BLaER1 treated with 17β-estradiol and CSF1 and Interleukin-3, amounts not matched to agents 10 nM and 100 nM (cell line): ENCODE data around the gene TPRX1.
"Not testable (repeated sequence)": the region's sequence is repeated elsewhere in the genome, so short reads cannot be mapped to it uniquely, and the experiment has no call there.

ENCODE experiments used
- H3K27ac ChIP-seq, 11 experiments: shearing (Covaris generic); formaldehyde crosslinking; 2 replicates each; pipeline ENCODE4 v1.8.1; 2022
- H3K27me3 ChIP-seq, 11 experiments: shearing (Covaris generic); formaldehyde crosslinking; 2 replicates each; pipeline ENCODE4 v1.8.1; 2022
- H3K36me3 ChIP-seq, 11 experiments: shearing (Covaris generic); formaldehyde crosslinking; 2 replicates each; pipeline ENCODE4 v1.8.1; 2022
- H3K4me1 ChIP-seq, 10 experiments: shearing (Covaris generic); formaldehyde crosslinking; 2 replicates each; pipeline ENCODE4 v1.8.1; 2022
- H3K4me2 ChIP-seq, 11 experiments: shearing (Covaris generic); formaldehyde crosslinking; 2 replicates each; pipeline ENCODE4 v1.8.1; 2022
- H3K4me3 ChIP-seq, 10 experiments: shearing (Covaris generic); formaldehyde crosslinking; 2 replicates each; pipeline ENCODE4 v1.8.1; 2022
- H3K9ac ChIP-seq, 11 experiments: shearing (Covaris generic); formaldehyde crosslinking; 2 replicates each; pipeline ENCODE4 v1.8.1; 2022
- H3K9me3 ChIP-seq, 11 experiments: shearing (Covaris generic); formaldehyde crosslinking; replicated peaks in 1 of 11; 2 replicates each; pipeline ENCODE4 v1.8.1; 2022
- H4K20me1 ChIP-seq, 11 experiments: shearing (Covaris generic); formaldehyde crosslinking; 2 replicates each; pipeline ENCODE4 v1.8.1; 2022
- Cebpa-rat ChIP-seq, 11 experiments: shearing (Covaris generic); IDR thresholded peaks; 2 replicates each; pipeline ENCODE4 v1.8.1; 2022

TPRX1 gene

GRCh38 chr19:47824396-47824795, 20.0 kb upstream of the TPRX1 start:
- H3K9me3 ChIP-seq = 0 out of 22 replicates have a peak, but pooled peaks cover 0 to 5% (median 0%) of the 10 kb centered on the region in 11 experiments
- H3K36me3 ChIP-seq = no peaks in the 10 kb centered on the region
- H3K27ac ChIP-seq = no peak overlapping the region
- H3K27me3 ChIP-seq = peaks cover 7 to 23% (median 16%) of the 10 kb centered on the region in 11 experiments
- TF ChIP-seq Cebpa-rat (IDR thresholded peaks at IDR 0.05) = no peak
- no peak overlapping the region for H3K4me3 ChIP-seq
- peaks cover 0 to 11% (median 2%) of the 10 kb centered on the region in 10 experiments; a peak in 3 of 20 replicates for H3K4me1 ChIP-seq
- 0 out of 22 replicates have a peak, but pooled peaks cover 0 to 7% (median 0%) of the 10 kb centered on the region in 11 experiments for H4K20me1 ChIP-seq
- no peak overlapping the region for H3K4me2 ChIP-seq
- H3K9ac ChIP-seq = no peak overlapping the region

- no peak within 1 kb of the TSS for H3K4me3 ChIP-seq
- H3K27ac ChIP-seq = no peak within 1 kb of the TSS
- peaks cover 11 to 28% (median 20%) of the 10 kb centered on the region in 11 experiments for H3K27me3 ChIP-seq
Measured at GRCh38 chr19:47821460-47822020, 17.2 kb upstream of the TPRX1 start, which contains the start of gene CRX. Gene CRX (plus strand): TSS chr19:47821937. CDS start chr19:47834444, 12,507 bp downstream.

GRCh38 chr19:47820410-47820809, 16.1 kb upstream of the TPRX1 start:
- 0 out of 22 replicates have a peak, but pooled peaks cover 0 to 7% (median 0%) of the 10 kb centered on the region in 11 experiments for H4K20me1 ChIP-seq
- TF ChIP-seq Cebpa-rat (IDR thresholded peaks at IDR 0.05) = no peak
- no peak overlapping the region for H3K4me3 ChIP-seq
- H3K27ac ChIP-seq = no peak overlapping the region
- H3K27me3 ChIP-seq = peaks cover 11 to 28% (median 20%) of the 10 kb centered on the region in 11 experiments
- no peaks in the 10 kb centered on the region for H3K9me3 ChIP-seq
- H3K36me3 ChIP-seq = no peaks in the 10 kb centered on the region
- H3K4me1 ChIP-seq = peaks cover 0 to 11% (median 2%) of the 10 kb centered on the region in 10 experiments; a peak in 3 of 20 replicates
- 0 out of 22 replicates have a peak overlapping the region, but pooled peaks of 1 of the 11 experiments have one; percentile 6 for H3K9ac ChIP-seq
- H3K4me2 ChIP-seq = peak overlapping the region in 4 of 11 experiments; percentile 15 to 76 (median 46); a peak in 8 of 22 replicates

More at GRCh38 chr19:47821460-47822020, 17.2 kb upstream of the TPRX1 start, which contains the start of gene CRX:
- Histone ChIP-seq H4K20me1 (0 out of 22 replicates have a peak, but pooled peaks cover 0 to 7% (median 0%) of the 10 kb centered on the region in 11 experiments), H3K9me3 (no peaks in the 10 kb centered on the region), H3K4me1 (peaks cover 0 to 11% (median 2%) of the 10 kb centered on the region in 10 experiments; a peak in 3 of 20 replicates), H3K9ac (no peak within 1 kb of the TSS), H3K4me2 (peak within 1 kb of the TSS in 1 of 11 experiments; percentile 76; a peak in 1 of 22 replicates), H3K36me3 (no peaks in the 10 kb centered on the region)
- no peak for TF ChIP-seq Cebpa-rat (IDR thresholded peaks at IDR 0.05)

GRCh38 chr19:47819858-47820257, 15.5 kb upstream of the TPRX1 start:
- 0 out of 22 replicates have a peak, but pooled peaks cover 0 to 7% (median 0%) of the 10 kb centered on the region in 11 experiments for H4K20me1 ChIP-seq
- peak overlapping the region in 7 of 11 experiments; percentile 9 to 76 (median 28); a peak in 9 of 22 replicates for H3K4me2 ChIP-seq
- H3K9me3 ChIP-seq = no peaks in the 10 kb centered on the region
- H3K36me3 ChIP-seq = no peaks in the 10 kb centered on the region
- peaks cover 0 to 11% (median 2%) of the 10 kb centered on the region in 10 experiments; a peak in 3 of 20 replicates for H3K4me1 ChIP-seq
- H3K27me3 ChIP-seq = peaks cover 11 to 28% (median 20%) of the 10 kb centered on the region in 11 experiments
- no peak for TF ChIP-seq Cebpa-rat (IDR thresholded peaks at IDR 0.05)
- H3K27ac ChIP-seq = no peak overlapping the region
- peak overlapping the region in 1 of 11 experiments; percentile 6; a peak in 1 of 22 replicates for H3K9ac ChIP-seq
- no peak overlapping the region for H3K4me3 ChIP-seq

GRCh38 chr19:47818221-47818620, 13.9 kb upstream of the TPRX1 start:
- H3K36me3 ChIP-seq, H3K27ac ChIP-seq, H3K4me3 ChIP-seq, H3K9me3 ChIP-seq, H3K9ac ChIP-seq, H3K4me2 ChIP-seq, H4K20me1 ChIP-seq: not testable (repeated sequence)
- Histone ChIP-seq H3K27me3 (peaks cover 11 to 28% (median 20%) of the 10 kb centered on the region in 11 experiments), H3K4me1 (peaks cover 0 to 11% (median 2%) of the 10 kb centered on the region in 10 experiments; a peak in 3 of 20 replicates)

- not testable (repeated sequence) for H3K27ac ChIP-seq, H3K4me3 ChIP-seq, H3K4me2 ChIP-seq, H3K36me3 ChIP-seq, H3K9ac ChIP-seq, H3K9me3 ChIP-seq, H4K20me1 ChIP-seq
- peaks cover 0 to 11% (median 2%) of the 10 kb centered on the region in 10 experiments; a peak in 3 of 20 replicates for H3K4me1 ChIP-seq
- H3K27me3 ChIP-seq = peaks cover 11 to 24% (median 20%) of the 10 kb centered on the region in 11 experiments
Measured at GRCh38 chr19:47816270-47816669, 11.9 kb upstream of the TPRX1 start.

- no peak overlapping the region for H3K4me2 ChIP-seq
- TF ChIP-seq Cebpa-rat (IDR thresholded peaks at IDR 0.05) = no peak
Measured at GRCh38 chr19:47813995-47814328, 9.6 kb upstream of the TPRX1 start.

GRCh38 chr19:47813304-47813994, 9.1 kb upstream of the TPRX1 start:
- Histone ChIP-seq H3K4me1 (no peaks in the 10 kb centered on the region), H3K4me2 (no peak overlapping the region), H3K27me3 (no peaks in the 10 kb centered on the region; a peak in 1 of 22 replicates), H3K36me3 (no peaks in the 10 kb centered on the region), H4K20me1 (no peaks in the 10 kb centered on the region), H3K9ac (no peak overlapping the region), H3K9me3 (no peaks in the 10 kb centered on the region), H3K27ac (no peak overlapping the region), H3K4me3 (no peak overlapping the region)
- TF ChIP-seq Cebpa-rat (IDR thresholded peaks at IDR 0.05) = no peak

More at GRCh38 chr19:47813995-47814328, 9.6 kb upstream of the TPRX1 start:
- Histone ChIP-seq H3K36me3 (no peaks in the 10 kb centered on the region), H3K4me1 (no peaks in the 10 kb centered on the region), H3K27ac (no peak overlapping the region), H3K4me3 (no peak overlapping the region), H4K20me1 (no peaks in the 10 kb centered on the region), H3K9ac (no peak overlapping the region), H3K9me3 (no peaks in the 10 kb centered on the region), H3K27me3 (peaks cover 0 to 2% (median under 1%) of the 10 kb centered on the region in 11 experiments; a peak in 9 of 22 replicates)

- Histone ChIP-seq H3K27ac (no peak overlapping the region), H3K36me3 (no peaks in the 10 kb centered on the region), H3K27me3 (no peaks in the 10 kb centered on the region), H3K9ac (no peak overlapping the region), H3K4me1 (no peaks in the 10 kb centered on the region), H4K20me1 (no peaks in the 10 kb centered on the region), H3K4me2 (no peak overlapping the region), H3K4me3 (no peak overlapping the region), H3K9me3 (peaks cover 10 to 12% (median 11%) of the 10 kb centered on the region in 11 experiments)
- TF ChIP-seq Cebpa-rat (IDR thresholded peaks at IDR 0.05) = no peak
Measured at GRCh38 chr19:47806435-47806834, 2.1 kb upstream of the TPRX1 start.
